ENCODE data around the gene FBLL1.

The FBLL1 gene

GRCh38 chr5:168494057-168494555 lies 35.0 kb upstream of the FBLL1 start:
- no peak for TF ChIP-seq CTCF (IDR thresholded peaks at IDR 0.05; ENCODE audit: control insufficient read depth, extremely low read depth, insufficient read depth)
- no peak for DNase-seq (ENCODE audit: low read depth)
- H3K4me3 ChIP-seq (ENCODE audit: low read depth, low read length), result no peak overlapping the region

- no peak overlapping the region for H3K4me3 ChIP-seq (ENCODE audit: low read depth, low read length)
- no peak for DNase-seq (ENCODE audit: low read depth)
- TF ChIP-seq CTCF (IDR thresholded peaks at IDR 0.05; ENCODE audit: control insufficient read depth, extremely low read depth, insufficient read depth), result no peak
These were observed 26.4 kb upstream of the FBLL1 start for GRCh38 chr5:168502563-168503237.

- TF ChIP-seq CTCF (IDR thresholded peaks at IDR 0.05; ENCODE audit: control insufficient read depth, extremely low read depth, insufficient read depth), result no peak
- no peak overlapping the region for H3K4me3 ChIP-seq (ENCODE audit: low read depth, low read length)
- DNase-seq (ENCODE audit: low read depth), result no peak
These were observed 15.2 kb upstream of the FBLL1 start for GRCh38 chr5:168513861-168514428.

GRCh38 chr5:168525856-168526255 lies 3.2 kb upstream of the FBLL1 start:
- TF ChIP-seq CTCF (IDR thresholded peaks at IDR 0.05; ENCODE audit: control insufficient read depth, extremely low read depth, insufficient read depth), result no peak
- H3K4me3 ChIP-seq (ENCODE audit: low read depth, low read length), result no peak overlapping the region
- no peak for DNase-seq (ENCODE audit: low read depth)

- TF ChIP-seq CTCF (IDR thresholded peaks at IDR 0.05; ENCODE audit: control insufficient read depth, extremely low read depth, insufficient read depth), result no peak
- no peak for DNase-seq (ENCODE audit: low read depth)
- H3K4me3 ChIP-seq (ENCODE audit: low read depth, low read length), result no peak overlapping the region
These were observed 1.3 kb upstream of the FBLL1 start for GRCh38 chr5:168527756-168528295.

GRCh38 chr5:168529374-168530234 lies 499 bp downstream of the FBLL1 start:
- DNase-seq (ENCODE audit: low read depth), result no peak
- no peak for TF ChIP-seq CTCF (IDR thresholded peaks at IDR 0.05; ENCODE audit: control insufficient read depth, extremely low read depth, insufficient read depth)
- no peak overlapping the region for H3K4me3 ChIP-seq (ENCODE audit: low read depth, low read length)
